ENCODE results near the gene CCDC102B.
"Not testable (repeated sequence)": the region's sequence is repeated elsewhere in the genome, so short reads cannot be mapped to it uniquely, and the experiment has no call there.

The CCDC102B gene

DNA sequence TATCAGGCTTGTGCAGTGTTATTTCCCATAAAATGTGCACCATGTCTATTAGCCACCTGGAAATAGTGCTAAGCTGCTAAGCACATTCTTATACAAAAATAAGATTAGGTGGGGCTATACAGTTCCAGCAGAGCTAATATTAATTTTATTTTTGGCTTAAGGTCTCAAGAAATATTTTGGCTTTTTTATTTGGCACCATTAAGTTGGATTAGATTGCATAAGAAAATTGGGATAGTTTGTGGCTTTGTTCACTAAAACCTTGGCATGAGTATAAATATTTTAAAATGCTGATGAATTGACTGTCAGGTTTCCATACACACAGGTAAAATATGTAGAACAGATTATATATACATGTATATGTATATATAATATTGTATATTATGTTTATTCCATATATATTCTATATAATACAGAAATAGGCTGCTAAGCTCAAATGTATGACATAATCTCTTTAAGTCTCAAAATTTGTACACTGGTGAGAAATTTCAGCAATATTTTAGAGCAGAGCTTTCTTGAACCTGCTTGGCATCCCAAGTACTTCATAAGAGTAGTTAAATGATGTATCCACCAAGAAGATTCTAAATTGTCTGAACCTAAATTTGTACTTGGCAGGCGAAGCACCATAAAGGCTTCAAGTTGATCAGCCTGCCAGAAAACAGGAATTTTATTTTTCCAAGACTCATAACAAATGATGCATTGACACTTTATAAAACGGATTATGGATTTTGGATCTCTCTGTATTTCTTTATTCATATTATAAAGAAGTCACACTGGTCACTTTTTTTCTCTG, 32.6 kb downstream of the CCDC102B start:
- no peak for DNase-seq

DNA sequence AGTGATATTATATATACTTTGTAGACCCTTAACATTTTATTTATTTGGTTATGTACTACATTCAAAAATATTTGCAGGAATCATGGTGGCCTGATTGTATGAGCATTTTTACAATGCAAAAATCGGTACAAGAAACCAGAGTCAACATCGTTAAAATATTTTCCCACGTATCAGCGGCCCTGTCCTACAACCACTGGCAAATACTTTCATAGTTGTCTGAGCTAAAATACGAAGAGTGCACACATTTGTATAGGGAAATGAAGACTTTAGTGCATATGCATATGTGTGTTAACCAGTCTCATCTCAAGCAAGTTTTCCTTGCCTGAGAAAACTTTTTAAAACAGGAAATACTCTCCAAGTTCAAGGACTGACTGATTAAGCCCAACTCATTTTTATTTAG, 35.9 kb downstream of the CCDC102B start:
- no peak for DNase-seq

DNA sequence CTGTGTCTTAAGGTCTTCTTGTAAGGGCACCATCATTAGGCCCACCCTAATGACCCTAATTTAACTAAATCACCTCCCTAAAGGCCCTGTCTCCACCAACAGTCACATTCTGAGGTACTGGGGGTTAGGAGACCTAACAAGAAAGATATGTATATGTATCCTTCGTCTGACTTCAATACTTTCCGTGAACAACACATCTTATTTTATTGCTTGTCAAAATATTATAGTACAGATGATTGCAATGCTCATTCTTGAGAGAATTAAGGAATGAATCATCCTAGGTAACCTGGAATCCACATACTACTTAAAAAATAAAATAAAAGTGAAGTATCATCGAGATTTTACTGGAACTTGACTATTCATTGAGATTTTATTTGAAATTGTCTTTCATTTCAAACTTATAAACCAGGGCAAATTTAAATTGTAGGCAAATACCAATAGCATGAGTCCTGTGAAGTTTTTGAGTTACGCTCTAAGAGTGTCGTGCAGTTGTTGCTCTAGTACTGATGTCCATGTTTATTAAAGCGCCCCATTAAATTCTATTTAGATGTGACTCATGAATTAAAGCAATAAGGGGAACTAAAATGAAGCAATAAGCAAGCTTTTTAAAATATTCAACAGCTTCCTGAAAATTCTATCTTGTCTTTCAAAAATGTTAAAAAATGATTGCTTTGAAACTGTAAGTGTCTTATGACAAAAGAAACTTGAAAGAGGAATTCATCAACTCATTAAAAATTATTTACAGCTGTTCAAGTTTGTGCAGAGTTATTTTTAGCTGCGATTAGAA, 40.0 kb downstream of the CCDC102B start:
- DNase-seq, result no peak

DNA sequence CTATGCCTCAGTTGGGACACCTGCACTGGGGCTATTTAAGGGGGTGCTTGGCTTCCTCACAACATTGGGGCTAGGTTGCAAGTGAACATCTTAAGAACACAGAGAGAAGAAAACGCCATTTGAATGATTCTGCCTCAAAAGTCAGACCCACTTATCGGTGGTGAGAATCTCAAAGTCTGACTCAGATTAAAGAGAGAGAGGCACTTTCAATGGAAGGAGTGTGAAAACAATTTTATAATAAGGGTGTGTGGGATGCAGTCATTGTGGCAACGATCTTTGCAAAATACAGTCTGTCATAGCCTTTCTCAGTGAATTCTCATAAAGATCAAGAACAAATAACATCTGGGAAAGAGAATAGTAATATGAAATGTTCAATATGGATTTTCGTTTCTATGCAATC, 41.8 kb downstream of the CCDC102B start:
- DNase-seq, result no peak

DNA sequence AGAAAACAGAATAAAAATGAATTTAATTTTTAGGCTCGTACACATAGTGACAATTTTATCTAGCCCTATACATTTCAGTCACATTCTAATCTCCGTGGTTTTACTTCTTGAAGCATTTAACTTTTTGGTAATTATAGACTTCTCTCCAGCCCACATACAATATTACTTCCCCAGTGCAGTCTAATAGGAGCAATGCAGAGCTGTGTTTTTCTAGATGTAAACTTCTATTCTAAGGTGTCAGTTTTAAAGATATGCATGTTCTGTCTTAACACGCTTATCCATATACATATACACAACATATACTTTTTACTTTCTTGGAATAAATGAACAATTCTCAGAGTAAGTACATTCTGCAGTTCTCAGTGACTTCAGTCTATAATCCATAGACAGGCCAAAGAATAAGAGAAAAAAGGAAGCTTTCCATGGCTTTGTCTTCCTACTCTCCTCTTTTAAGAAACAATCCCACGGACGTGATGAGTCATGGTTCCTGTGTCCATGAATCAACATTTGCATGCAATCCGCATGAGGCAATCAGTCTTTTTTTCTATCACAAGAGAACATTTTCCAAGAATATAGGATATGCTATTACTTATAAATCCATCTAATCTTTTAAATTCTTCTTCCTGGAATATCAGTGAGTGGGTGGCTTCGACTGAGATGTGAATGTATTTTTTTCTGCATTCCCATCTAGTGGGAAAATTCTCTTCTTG, 42.8 kb downstream of the CCDC102B start:
- no peak for DNase-seq

DNA sequence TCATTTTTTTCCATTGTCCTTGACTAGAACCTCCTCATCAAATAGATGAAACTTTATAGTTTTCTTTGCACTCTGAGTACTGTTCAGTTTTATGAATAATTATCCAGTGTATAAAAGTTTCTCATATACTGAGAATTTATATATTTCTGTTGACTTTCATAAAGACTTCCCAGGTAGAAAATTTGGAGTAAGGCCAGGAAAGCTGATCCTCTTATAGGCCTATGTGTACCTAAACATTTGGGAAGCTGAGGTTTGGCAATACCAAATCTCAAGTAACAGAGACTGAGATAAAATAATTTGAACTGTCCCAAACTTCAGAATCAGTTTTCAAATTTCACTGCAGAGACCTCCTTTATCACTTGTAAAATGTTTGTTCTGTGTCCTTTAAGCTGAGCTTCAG, 43.4 kb downstream of the CCDC102B start:
- no peak for DNase-seq

DNA sequence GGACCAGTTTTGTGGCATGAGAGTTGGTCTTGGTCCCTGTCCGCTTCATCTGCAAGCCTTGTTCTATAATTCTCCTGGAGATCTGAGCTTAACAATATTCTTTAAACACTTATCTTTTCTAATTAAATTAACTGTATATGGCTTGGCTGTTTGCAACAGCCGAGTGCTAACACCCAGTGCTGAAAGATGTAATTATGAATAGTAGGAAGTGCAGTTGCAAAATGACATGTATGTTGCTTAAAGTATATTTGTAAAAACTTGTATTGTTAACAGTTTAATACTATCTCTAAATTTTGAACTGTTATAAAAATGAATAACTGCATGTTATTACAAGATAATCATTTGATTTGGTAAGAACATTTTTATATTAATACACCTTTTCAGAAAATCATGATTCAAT, 45.1 kb downstream of the CCDC102B start:
- DNase-seq, result no peak

DNA sequence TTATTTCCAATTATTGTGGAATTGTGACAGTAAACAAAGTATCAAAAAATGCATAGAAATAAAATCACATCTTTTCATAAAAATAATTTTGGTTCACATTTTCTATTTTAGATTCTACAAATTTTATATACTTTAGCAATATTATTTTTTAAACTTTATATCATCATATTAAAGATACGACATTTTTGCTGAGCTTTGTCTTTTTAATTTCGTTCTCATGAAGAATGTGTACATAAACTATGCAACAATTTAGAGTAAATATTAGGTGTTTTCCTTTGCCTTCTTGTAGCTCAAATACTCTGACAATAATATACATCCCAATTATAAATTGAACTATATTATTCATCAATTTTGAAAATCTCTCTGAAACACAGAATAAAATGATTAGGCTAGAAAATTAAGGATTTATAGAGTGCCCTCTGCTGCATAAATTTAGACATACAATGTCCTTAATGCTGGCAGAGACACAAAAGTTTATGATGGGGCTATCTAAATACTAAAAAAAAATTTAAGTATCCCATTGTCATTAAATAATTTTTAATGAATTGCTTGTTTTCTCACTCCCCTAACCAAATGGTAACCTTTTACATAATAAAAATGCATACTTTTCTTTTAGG, 45.7 kb downstream of the CCDC102B start:
- DNase-seq, result no peak

DNA sequence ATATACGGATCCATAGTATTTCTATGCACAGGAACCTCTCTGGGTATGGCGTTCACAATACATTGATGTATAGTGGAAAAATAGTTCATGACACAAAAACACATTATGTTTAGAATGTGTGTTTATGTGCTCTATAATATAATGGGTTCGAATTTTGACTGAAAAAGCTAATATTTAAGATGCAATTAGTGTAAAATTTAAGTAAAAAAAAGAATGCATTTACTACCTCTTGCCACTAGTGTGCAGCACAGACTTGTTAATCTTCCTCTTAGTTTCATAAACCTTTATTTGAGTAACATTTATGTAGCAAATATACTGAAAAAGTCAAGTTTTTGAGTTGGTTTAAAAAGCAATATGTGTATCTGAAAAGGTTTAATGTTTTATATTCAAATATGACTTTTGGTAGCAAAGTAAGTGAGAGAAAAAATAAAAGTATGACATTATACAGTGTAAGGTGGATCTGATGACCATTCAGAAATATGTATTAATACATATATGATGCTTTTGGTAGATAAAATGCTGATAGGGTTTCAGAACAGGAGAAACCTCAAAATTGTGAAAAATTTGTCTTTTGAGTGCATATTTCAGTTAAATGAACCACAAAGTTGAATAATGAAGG, 49.4 kb downstream of the CCDC102B start:
- DNase-seq, result no peak

DNA sequence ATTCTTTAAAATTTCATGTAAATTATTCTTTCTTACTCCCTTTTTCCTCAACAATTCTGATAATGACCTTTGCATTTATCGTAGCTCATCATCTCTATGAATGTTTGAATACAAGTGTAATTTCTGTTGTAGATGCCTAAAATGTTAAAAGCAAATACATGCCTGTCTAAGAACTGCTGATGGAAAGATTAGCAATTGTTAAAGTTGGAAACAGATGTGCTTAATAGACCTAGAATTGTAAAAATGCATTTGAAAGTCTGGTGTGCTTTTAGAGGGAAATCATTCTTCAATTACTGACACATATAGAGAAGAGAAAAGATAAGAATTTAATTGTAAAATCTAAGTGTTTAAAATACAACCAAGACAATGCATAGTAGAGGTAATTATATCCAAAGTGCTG, 50.4 kb downstream of the CCDC102B start:
- DNase-seq, result no peak

DNA sequence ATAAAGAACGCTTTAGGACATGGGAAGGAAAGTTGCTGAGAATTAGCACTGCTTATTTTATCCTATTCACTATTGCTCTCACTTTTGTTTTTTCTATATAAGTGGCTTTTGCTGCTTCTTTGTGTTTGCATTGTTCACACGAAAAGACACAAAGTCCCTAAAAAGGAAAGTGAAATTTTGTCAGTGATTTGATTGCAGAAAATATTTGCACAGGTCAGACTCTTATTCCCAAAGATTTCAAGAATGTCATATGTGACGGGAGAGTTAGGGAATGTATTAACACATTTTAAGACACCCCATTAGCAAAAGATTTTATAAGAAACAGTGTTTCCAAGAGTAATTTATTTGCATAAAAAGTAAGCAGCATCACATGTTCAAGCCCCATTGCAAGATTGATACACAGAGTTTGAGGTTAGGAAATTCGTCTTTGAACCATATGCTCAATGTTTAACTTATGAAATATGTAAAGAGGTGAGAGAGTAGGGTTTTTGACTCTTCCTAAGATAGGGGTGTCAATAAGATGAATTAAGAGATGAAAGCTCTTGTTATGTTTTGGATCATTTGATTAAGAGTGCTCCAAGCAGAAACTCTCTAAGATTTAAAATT, 57.0 kb downstream of the CCDC102B start:
- no peak for DNase-seq

DNA sequence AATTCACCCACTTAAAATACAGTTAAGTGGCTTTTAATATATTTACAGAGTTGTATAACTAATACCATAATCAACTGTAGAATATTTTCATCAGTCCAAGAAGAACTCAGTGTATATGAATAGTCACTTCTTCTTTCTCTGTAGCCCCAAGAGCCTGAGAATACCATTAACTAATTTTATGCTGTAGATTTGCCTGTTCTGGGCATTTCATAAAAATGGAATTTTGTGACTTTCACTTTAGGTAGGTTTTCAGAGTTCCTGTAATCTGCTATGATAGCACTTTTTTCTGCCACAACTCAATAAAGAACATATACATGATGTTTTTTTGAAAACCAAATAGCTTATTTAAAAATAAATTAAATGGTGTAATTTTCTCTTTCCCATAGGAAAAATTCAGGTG, 57.6 kb downstream of the CCDC102B start:
- no peak for DNase-seq

DNA sequence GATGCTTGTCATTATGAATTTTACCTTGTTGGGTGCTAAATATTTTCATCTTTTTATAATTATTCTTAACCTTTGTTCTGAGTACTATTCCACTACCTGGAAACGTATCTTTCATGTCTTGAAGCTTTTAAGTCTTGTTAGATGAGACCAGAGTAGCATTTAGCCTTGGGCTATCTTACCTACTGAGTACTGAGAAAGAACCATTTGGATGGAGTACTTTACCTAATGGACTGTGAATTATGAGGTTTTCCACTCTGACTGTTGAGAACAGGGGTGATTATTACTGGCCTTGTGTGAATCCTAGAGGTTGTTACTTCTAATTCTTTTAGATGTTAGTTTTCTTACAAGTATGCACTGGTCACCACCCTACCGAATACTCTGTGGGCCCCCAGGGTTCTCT, 63.5 kb downstream of the CCDC102B start:
- DNase-seq, result no peak

DNA sequence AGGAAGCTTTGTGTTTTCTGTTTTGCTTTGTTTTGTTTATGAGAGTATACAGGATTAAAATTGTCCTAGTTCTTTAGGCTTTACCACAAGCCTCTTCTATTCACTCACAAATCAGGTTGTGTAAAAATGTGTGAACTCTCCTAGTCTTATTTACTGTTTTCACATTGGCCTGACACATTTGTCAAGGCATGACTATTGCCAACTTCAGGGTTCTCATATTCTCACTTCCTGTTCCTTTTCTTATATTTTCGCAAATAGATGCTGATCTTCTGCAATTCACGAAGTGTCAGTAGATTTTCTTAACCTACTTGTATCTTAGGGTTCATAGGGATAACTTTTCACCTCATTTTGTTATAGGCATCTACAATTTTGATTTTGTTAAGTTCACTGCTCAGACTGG, 67.1 kb downstream of the CCDC102B start:
- no peak for DNase-seq

DNA sequence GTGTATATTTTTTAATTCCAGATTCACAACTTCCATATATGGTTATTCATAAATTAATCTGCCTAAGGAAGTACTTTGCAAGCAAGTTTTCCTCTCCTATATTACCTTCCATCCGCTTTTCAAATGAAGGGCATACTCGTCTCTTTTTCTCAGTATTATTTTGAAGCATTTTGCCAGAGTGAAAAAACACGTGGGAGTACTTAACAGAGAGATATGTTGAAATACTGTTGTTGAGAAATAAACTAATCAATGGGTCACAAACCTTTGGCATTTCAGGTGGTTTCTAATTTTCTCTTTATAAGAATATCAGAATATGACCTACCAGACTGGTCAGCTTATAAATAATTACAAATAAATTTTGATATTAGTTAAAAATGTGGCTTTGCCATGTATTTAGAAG, 67.6 kb downstream of the CCDC102B start:
- DNase-seq, result no peak

DNA sequence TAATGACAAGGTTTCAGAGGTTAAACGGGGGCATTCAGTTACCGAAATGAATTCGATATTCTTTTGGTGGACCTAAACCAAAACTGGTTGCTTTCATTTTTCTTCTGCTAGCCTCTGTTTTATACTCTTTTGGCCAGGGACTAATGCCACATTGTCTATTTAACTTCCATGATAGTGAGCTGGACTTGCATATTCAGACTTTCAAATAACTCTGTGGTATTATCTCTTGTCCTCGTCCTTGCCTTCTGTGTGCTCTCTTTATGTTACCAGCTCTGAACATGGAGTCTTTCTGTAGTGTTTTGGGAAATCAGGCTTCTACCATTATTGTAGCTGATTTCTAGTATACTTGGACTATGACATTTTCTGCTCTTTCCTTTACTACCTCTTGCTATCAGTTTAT, 75.1 kb downstream of the CCDC102B start:
- DNase-seq, result no peak

DNA sequence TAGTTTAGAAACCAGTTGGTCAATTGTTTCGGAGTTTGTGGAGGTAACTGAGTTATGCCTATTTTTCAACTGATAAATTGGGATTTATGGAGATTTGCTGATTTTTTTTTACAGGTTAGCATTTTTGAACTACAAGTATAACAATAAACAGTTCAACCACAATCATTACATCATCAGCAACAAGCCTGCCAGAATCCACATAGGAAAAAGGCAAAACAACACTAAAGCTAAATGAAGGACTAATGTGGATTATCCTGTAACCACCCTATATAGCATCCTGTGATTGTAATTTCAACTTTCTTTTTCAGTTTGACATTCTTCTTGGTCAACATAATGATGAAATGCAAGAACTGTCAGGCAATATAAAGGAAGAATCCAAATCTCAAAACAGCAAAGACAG, 76.5 kb downstream of the CCDC102B start:
- no peak for DNase-seq

DNA sequence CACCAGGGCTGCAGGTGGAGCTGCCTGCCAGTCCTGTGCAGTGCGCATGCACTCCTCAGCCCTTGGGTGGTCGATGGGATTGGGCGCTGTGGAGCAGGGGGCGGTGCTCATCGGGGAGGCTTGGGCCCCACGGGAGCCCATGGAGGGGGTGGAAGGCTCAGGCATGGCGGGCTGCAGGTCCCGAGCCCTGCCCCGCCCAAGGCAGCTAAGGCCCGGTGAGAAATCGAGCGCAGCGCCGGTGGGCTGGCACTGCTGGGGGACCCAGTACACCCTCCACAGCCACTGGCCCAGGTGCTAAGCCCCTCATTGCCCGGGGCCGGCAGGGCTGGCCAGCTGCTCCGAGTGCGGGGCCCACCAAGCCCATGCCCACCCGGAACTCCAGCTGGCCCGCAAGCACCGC, 82.1 kb downstream of the CCDC102B start:
- not testable (repeated sequence) for DNase-seq

DNA sequence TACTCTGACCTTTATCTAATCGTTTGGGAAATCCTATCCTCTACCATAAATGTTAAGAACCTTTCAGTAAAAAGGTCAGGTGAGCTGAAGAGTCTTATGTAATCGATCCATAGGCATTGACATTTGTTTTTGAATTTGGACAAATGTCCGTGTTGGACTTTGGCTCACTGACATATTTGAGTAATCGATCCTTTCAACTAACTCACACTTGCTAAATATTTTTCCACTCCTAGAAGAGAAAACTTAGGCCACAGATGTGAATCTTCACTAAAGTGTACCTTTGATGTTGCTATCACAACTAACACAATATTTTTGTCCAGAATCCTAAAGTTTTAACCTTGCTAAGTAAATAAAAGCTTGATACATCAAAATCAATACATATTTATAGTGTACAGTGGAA, 89.5 kb downstream of the CCDC102B start:
- DNase-seq, result no peak

DNA sequence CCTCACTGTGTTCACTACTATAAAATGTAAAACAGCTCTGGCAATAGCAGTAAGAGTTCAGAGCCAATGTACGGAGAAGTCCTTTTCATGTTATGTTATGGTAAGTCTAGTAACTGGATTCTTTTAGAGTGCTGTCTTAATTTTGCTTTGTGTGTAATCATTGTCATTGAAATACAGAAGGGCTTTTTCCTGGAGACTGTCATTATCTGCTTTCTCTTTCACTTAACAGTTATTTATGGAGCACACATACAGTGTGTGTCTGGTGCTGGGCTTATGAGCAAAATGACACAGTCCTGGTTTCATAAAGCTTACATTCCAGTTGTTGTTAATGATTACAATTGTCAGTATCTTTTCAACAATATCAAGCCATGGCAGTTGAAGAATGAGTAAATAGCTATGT, 95.5 kb downstream of the CCDC102B start:
- DNase-seq, result no peak

DNA sequence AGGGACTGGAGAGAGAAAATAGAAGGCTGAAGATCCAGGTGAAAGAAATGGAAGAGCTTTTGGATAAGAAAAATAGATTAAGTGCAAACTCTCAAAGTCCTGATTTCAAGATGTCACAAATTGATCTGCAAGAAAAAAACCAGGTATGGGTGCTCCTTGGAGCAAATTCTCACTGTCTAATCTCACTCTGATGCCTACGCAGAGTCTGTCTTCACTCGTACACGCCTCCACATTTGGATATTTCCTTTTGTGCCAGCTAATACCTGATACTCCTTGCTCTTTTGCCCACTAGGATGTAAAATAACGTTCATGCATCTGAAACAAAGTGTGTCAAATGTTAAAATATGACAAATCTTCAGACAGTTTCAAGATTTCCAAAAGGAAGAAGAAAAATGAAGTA, 99.4 kb downstream of the CCDC102B start:
- DNase-seq, result no peak

DNA sequence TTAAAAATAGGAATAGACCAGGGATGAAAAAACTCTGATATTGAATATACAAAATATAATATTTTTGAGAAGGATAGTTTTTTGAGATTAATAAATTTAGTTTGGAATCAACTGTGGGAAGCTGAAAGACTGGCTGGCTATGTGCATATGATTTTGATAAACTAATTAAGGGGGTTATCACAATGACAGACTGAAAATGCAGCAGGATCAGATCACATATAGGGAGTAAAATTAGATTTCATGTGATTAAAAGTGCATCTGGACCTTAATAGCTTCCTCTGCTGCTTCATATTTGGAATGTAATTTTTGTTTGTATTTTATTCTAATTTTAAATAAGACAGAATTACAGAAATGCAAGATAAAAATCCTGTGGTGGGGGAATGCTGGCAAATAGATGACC, 111.7 kb downstream of the CCDC102B start:
- no peak for DNase-seq

DNA sequence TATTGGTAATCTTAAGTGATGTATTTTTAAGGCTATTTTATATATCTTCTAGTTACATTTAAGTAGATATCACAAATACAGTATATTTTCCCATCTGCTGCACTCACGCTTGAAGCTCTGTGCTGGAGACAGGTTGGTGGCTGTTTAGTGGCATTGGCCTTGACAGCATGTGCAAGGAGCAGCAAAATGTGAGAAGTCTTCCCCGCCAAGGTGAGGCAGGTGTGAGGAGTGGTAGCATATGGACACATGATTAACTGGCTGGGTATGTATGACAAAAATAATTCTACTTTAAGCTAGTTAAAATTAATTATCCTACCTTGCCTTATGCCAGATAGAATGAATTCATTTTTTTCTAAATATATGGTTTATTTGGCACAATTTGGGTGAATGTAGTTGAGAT, 117.2 kb downstream of the CCDC102B start:
- no peak for DNase-seq

Measured in NCI-H187 treated with DMSO at 0.1 percent for 48 hours (cell line).